Myocyte (in vitro differentiated cells): ENCODE results near the gene RUNX2. TPM values are rescaled to one million over a fixed set of nuclear protein-coding genes. Genes with fewer than 3 reads are reported as not detected.
"Not testable (repeated sequence)": the region's sequence is repeated elsewhere in the genome, so short reads cannot be mapped to it uniquely, and the experiment has no call there.

ENCODE experiments used
- DNase-seq: peaks from one replicate; pipeline ENCODE4 v3.0.0-alpha.2; 2012; ENCODE audit warnings: low read depth
- total RNA-seq: library from RNA; depleted of rRNA; stranded (reverse); fragments of >200 nt; gene quantifications from 2 replicates; pipeline ENCODE4 v1.2.3, GENCODE V29; 2014

Gene RUNX2
- total RNA-seq, 1 donor from 2014 or later: 7.2 TPM

DNA sequence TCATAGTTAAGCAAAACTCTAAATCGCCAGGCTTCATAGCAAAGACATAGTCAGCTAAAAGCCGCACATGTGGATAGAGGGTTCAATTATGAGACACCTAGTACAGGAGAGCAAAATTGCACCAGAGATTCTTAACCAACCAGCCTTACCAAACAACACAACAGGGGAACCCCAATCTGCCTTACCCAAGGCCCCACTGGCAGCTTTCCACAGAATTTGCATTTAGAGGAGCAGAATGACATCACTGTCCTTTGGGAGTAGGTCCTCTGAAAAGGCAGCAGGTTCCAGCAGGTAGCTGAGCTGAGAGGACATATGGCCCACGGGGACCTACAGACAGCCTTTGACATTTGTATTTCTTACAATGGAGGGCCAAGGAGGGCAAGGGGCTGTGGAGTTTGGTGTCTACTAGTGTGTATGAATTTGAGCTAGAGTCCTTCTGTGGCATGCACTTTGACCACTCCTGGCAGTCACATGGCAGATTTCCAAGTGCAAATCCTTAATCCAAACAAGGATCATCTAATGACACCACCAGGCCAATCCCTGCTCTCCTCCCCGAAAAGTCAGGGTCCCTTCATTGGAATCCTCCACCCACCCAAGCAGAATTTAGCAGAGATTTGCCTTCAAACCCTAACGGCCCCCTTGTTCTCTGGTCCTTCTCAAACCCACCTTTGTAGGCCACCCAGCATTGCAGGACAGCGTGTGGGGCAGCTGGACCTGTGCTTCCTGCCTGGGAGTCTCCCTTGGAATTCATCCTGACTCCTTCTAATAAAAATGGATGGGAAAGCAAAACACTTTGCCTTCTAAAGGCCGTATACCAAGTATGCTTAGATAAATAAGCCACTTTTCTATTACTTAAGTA lies 220.8 kb downstream of the RUNX2 start:
- peak; percentile 28 for DNase-seq

GRCh38 chr6:45552536-45552935 lies 224.4 kb downstream of the RUNX2 start:
- no peak for DNase-seq

DNA sequence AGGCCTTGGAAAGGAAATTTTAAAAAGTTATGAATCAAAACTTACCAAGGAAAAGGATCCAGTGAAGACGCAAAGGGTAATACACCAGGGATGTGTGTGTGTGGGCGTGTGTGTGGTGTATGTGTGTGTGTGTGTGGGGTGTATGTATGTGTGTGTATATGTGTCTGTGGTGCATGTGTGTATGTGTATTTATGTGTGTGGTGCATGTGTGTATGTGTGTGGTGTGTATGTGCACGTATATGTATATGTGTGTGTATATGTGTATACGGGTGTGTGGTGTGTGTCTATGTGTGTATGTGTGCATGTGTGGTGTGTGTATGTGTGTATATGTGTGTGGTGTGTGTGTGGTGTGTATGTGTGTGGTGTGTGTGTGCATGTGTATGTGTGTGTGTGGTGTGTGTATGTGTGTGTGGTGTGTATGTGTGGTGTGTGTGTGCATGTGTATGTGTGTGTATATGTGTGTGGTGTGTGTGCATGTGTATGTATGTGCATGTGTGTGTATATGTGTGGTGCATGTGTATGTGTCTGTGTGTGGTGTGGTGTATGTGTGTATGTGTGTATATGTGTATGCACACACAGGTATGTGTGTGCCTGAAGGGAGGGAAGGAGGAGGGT lies 225.7 kb downstream of the RUNX2 start:
- no peak for DNase-seq

GRCh38 chr6:45554591-45554990 lies 226.5 kb downstream of the RUNX2 start:
- no peak for DNase-seq

DNA sequence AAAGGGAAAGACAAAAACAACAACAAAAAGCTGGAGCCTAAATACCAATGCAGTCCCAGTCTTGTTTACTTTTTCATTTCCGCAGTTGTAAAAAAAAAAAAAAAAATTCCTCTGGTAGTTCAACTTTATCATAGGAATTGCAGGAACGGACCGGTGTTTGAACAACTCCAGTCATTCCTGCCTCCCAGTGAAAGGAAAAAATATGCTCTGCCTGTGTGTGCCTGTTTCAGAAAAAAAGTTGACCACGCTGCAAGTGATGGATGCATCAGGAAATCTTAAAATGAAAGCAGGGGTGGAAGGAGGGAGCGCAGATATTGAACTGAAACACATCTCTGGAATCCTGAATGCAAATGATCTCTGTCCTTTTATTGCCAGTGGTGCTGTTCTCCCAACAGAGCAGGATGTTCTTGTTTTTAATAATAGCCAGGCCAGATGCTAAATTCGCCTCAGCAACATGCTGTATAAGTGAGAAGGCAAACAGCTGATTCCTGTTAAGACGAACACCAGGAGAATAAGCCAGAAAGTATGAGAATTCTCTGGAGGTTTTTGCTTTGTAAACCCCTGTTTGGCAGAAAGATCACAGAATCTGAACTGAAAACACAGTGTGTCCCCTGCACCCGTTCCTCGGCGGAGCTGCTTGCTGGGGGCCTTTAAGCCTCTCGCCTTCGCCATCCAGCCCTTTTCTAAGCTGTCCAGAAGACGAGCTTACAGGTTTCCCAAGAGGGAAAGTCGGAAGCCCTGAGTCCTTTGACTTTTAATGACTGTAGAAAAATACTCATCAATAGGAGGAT lies 228.0 kb downstream of the RUNX2 start:
- DNase-seq: peak; percentile 62

DNA sequence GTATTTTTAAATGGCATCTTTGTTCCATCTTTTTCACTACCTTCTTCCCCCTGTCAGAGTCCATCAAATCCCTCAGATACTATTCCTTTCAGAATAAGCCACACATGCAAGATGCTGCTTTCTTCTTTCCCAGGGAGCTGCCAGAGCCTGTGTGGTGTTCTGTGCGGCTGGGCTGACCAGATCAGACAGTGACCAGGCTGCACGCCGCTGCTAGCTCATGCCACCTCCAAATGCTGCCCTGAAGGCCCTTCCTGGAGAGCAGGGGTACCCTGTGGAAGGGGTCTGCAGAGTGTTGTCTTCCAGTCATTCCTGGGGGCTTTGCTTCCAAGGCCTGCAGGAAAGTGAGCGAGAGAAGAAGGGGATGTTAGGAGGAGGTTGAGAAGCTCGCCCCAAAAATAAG lies 228.7 kb downstream of the RUNX2 start:
- DNase-seq: no peak

DNA sequence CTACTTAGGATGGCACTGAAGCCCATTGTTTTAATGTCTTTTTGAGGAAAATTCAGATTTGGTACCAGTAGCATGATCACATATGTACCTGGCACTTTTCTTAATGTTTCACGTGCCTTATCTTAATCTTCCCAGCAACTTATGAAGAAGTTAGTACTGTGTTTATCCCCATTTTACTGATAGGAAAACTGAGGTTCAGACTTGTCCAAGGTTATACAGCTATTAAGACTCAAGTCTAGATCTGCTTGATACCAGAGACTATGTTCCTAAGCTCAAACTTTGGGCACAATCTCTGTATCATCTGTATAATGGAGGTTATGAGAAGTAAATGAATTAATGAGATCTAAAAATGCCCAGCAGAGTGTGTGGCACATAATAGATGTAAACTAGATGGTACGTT lies 229.3 kb downstream of the RUNX2 start:
- DNase-seq: no peak

DNA sequence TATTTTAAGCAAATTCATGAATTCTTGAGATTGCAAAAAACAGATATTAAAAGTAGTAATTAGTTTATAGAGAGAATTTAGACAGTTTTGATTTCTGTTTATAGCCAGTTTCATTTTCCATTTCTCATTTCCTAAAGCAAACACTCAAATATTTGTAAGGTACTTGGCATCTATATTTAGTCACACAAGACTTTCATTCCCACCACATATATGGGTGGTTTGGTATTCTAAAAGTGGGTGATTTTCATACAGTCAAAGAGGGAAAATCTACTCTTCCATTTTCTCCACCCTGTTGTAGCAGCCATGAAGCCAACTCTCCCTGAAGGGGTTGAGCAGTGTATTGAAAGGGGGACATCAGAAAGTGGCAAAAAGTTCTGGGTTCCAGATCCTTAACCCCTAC lies 230.7 kb downstream of the RUNX2 start:
- no peak for DNase-seq

- DNase-seq: not testable (repeated sequence)
These were observed 232.2 kb downstream of the RUNX2 start for GRCh38 chr6:45560321-45560820.

DNA sequence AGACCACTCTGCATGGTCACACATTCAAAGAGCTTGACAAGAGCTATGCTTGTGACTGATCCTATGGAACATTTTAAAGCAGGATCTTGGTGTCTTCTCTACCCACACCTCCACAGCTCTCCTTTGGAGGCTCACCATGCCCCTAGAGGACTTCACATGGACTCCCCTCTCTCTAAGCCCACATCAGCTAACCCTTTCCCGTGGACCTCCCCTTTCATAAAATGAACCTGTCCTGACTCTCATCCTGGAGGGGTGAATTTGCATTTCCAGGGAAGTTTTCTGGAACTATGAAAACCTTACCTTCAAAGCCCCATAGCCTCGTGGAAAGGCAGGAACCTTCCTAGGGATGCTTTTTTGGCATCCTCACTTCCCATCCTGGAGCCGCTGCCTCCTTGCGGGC lies 234.0 kb downstream of the RUNX2 start:
- no peak for DNase-seq

GRCh38 chr6:45563041-45563440 lies 234.9 kb downstream of the RUNX2 start:
- DNase-seq: no peak

DNA sequence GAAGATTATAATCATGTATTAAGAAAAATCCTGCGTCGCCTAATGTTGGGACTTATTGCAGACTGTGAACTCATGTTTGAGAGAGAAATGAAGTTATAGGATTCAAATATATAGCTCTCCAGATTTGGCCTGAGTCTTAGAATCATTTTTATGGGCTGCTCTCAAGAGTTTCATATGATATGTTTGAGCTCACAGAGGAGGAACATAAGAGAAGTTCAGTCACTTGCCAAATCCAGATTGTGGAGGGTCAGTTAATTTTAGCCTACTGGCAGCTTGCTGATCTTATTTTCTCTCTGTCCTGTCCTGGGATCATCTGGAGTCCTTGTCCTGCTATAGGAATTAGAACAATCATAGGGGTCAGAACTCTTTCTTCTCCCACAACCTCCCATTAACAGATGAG lies 235.7 kb downstream of the RUNX2 start:
- DNase-seq: peak; percentile 49

GRCh38 chr6:45566882-45567281 lies 238.8 kb downstream of the RUNX2 start:
- peak; percentile 58 for DNase-seq

- DNase-seq: no peak
These were observed 239.7 kb downstream of the RUNX2 start for GRCh38 chr6:45567879-45568278.

DNA sequence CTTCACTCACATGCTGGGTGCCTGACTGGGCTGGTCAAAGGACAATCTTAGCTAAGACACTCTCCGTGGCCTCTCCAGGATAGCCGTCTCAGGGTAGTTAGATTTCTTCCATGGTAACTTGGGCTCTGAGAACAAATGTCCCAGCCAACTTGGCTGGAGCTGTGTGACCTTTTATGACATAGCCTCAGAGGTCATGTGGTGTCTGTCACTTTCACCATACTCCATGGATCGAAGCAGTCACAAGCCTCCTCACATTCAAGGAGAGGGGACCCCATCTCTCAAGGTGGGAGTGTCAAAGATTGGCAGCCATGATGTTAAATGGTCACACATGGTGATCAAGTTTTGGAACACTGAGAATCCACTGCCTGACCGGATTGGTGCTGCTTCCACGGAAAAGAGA lies 240.5 kb downstream of the RUNX2 start:
- DNase-seq: no peak

- DNase-seq: peak; percentile 28
These were observed 241.2 kb downstream of the RUNX2 start for GRCh38 chr6:45569210-45569945.

GRCh38 chr6:45571159-45571558 lies 243.0 kb downstream of the RUNX2 start:
- DNase-seq: no peak

DNA sequence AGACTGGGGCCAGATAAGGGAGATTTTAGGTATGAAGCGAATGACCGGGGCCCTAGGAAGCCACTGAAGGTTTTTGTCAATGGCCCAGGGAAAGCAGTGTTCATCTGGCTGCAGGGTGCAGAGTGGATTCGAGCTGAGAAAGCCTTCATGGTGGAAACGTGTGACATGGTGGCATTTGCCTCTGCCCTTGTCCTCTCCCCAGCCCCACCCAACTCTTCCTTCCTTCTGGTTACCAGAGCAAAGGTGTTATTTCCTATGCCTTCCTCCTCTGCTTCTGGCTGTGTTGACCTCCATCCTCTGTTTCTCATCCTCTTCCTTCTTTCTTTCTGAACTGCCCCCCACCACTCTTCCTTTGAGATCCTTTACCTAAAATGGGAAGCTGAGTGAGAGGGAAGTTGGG lies 244.7 kb downstream of the RUNX2 start:
- no peak for DNase-seq

DNA sequence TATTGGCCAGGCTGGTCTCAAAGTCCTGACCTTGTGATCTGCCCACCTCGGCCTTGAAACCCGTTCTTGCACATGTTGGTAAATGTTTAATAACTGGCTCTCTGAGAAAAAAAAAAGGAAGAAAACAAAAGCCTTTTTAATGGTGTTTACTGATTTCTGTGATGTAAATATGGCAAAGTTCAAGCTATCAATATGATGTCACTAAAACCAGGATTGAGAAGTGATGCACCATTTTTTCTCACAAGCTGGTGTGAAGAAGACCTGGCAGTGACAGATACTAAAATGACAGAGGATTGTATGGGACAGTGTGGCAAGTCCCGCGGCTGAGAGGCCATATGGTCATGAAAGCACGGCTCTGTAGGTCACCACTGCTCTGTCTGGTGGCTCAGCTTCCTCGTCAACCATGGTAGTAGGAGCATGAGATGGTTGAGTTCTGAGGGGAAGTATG lies 245.9 kb downstream of the RUNX2 start:
- DNase-seq: no peak

DNA sequence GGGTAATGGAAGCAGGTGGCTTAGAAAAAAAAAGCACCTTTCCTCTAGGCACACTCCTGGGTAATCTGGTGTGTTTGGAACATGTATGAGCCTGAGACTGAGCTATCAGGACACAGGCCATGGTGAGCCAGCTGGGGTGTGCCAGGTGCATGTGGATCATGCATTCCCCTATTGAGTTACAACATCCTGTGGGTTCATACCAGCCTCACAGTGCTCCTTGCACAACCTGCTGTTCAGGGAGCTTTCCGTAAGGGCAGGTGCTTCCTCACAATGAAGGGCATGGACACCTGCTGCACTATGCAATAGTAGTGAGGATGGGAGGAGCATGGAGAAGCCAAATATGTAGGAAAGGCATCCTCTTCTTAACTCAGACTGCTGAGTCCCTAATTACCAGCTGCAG lies 246.8 kb downstream of the RUNX2 start:
- peak; percentile 57 for DNase-seq
